Endothelial cell of umbilical vein (primary cell): ENCODE data around the gene THSD4. TPM values are rescaled to one million over a fixed set of nuclear protein-coding genes. Genes with fewer than 3 reads are reported as not detected.

Experiments
- BruUV-seq: library from RNA; stranded (reverse); fragments of 400-500 nt; replicated peaks from 2 replicates; lab custom pipeline; 2021; lab: Mats Ljungman, UMichigan
- CTCF ChIA-PET: fragments of 300-600, 350-600 bp; sonication (Branson Sonifier 250); formaldehyde crosslinking; loops from one replicate; lab custom pipeline; 2021; ENCODE audit warnings: antibody characterized with exemption, inconsistent platforms; lab: Charles Lee
- POLR2A ChIA-PET: fragments of 300-600, 350-600 bp; sonication (Branson Sonifier 250); formaldehyde crosslinking; loops from one replicate; lab custom pipeline; 2021; ENCODE audit warnings: antibody characterized with exemption, inconsistent platforms; lab: Charles Lee
- DNase-seq: peaks from one replicate; pipeline ENCODE4 v3.0.0-alpha.2; 2011; ENCODE audit warnings: low read depth, low spot score
- FAIRE-seq: peaks from 2 replicates; lab custom pipeline; 2011; peaks lifted over from hg19 to GRCh38; lab: Jason Lieb, UNC
- H2AFZ ChIP-seq: 2 replicates; pipeline ENCODE4 v1.6.0; 2012; ENCODE audit warnings: low read depth, low read length, control low read depth, inconsistent platforms
- H3K27ac ChIP-seq: 2 replicates; pipeline ENCODE4 v1.5.1; 2011; ENCODE audit warnings: low read depth, mild to moderate bottlenecking, control low read depth, low read length, moderate library complexity; ENCODE audit not compliant: insufficient read depth
- H3K27me3 ChIP-seq, 2 experiments: 2 replicates each; pipeline versions ENCODE4 v1.6.0 to v1.6.1; 2011; ENCODE audit warnings: low read length in 2 of 2, mixed read lengths in 1 of 2; ENCODE audit not compliant: control insufficient read depth in 2 of 2, insufficient read depth in 2 of 2
- H3K36me3 ChIP-seq, 2 experiments: 2 replicates in 1 of 2; 3 replicates in 1 of 2; pipeline ENCODE4 v1.5.1; 2011; ENCODE audit warnings: low read length in 2 of 2, mild to moderate bottlenecking in 1 of 2, moderate library complexity in 1 of 2; ENCODE audit not compliant: control insufficient read depth in 2 of 2, insufficient read depth in 2 of 2; ENCODE audit errors: extremely low read depth in 1 of 2
- H3K4me1 ChIP-seq: 3 replicates; pipeline ENCODE4 v1.5.1; 2011; ENCODE audit warnings: mild to moderate bottlenecking, low read length; ENCODE audit not compliant: control insufficient read depth, insufficient read depth; ENCODE audit errors: extremely low read depth
- H3K4me2 ChIP-seq: 2 replicates; pipeline ENCODE4 v1.6.1; 2011; ENCODE audit warnings: low read length, control low read depth, mixed read lengths; ENCODE audit not compliant: insufficient read depth
- H3K4me3 ChIP-seq, 3 experiments: fragments of 200-600 bp in 1 of 3; sonication (generic), shearing (Covaris generic) in 1 of 3; replicated peaks in 1 of 3; 2 replicates each; pipeline ENCODE4 v1.5.1; 2011 to 2016; ENCODE audit warnings: control low read depth in 3 of 3, low read length in 3 of 3, mild to moderate bottlenecking in 2 of 3, inconsistent platforms in 1 of 3, low read depth in 1 of 3, moderate library complexity in 1 of 3; ENCODE audit not compliant: insufficient read depth in 1 of 3
- H3K79me2 ChIP-seq: 2 replicates; pipeline ENCODE4 v1.6.0; 2012; ENCODE audit warnings: low read length, inconsistent platforms; ENCODE audit not compliant: control insufficient read depth, insufficient read depth
- H3K9ac ChIP-seq: replicated peaks from 2 replicates; pipeline ENCODE3; 2011; ENCODE audit warnings: low read length, control low read depth; ENCODE audit not compliant: insufficient read depth; ENCODE audit errors: extremely low read depth
- H3K9me1 ChIP-seq: replicated peaks from 3 replicates; pipeline ENCODE4 v1.6.0; 2011; ENCODE audit warnings: mild to moderate bottlenecking, low read length; ENCODE audit not compliant: control insufficient read depth, insufficient read depth; ENCODE audit errors: extremely low read depth
- H3K9me3 ChIP-seq: replicated peaks from 2 replicates; pipeline ENCODE4 v1.5.1; 2012; ENCODE audit warnings: low read length, inconsistent platforms; ENCODE audit not compliant: control insufficient read depth, insufficient read depth
- H4K20me1 ChIP-seq: replicated peaks from 2 replicates; pipeline ENCODE3; 2011; ENCODE audit warnings: mild to moderate bottlenecking, low read length; ENCODE audit not compliant: control insufficient read depth, insufficient read depth; ENCODE audit errors: extremely low read depth
- CTCF ChIP-seq, 2 donors: IDR thresholded peaks; 1 replicate in 1 of 2; 2 replicates in 1 of 2; pipeline ENCODE4 v1.5.1; 2011; ENCODE audit warnings: low read length in 2 of 2, mild to moderate bottlenecking in 2 of 2, moderate library complexity in 2 of 2, control low read depth in 1 of 2, inconsistent platforms in 1 of 2, low read depth in 1 of 2; ENCODE audit not compliant: insufficient read depth in 1 of 2; ENCODE audit errors: extremely low read depth in 1 of 2
- EZH2 ChIP-seq: IDR thresholded peaks from 2 replicates; pipeline ENCODE4 v1.6.1; 2012; ENCODE audit warnings: borderline replicate concordance, low read depth, mild to moderate bottlenecking, moderate library complexity, low read length, inconsistent platforms; ENCODE audit not compliant: severe bottlenecking
- FOS ChIP-seq: IDR thresholded peaks from 2 replicates; pipeline ENCODE4 v1.6.1; 2011; ENCODE audit warnings: mild to moderate bottlenecking, low read length, moderate library complexity, borderline replicate concordance; ENCODE audit not compliant: insufficient read depth
- GATA2 ChIP-seq: IDR thresholded peaks from 2 replicates; pipeline ENCODE4 v1.7.0; 2011; ENCODE audit warnings: low read depth, mild to moderate bottlenecking, moderate library complexity, mixed read lengths, low read length; ENCODE audit not compliant: insufficient read length, insufficient read depth
- JUN ChIP-seq: IDR thresholded peaks from 2 replicates; pipeline ENCODE4 v1.6.1; 2011; ENCODE audit warnings: borderline replicate concordance, low read depth; ENCODE audit not compliant: insufficient read length, insufficient read depth
- MAX ChIP-seq: IDR thresholded peaks from 2 replicates; pipeline ENCODE4 v1.6.1; 2011; ENCODE audit not compliant: insufficient read depth, insufficient read length
- MYC ChIP-seq: IDR thresholded peaks from one replicate; pipeline ENCODE4 v1.6.1; 2011; ENCODE audit warnings: mild to moderate bottlenecking, low read depth, low read length
- POLR2A ChIP-seq: IDR thresholded peaks from 2 replicates; pipeline ENCODE4 v1.6.1; 2012; ENCODE audit warnings: low read depth, mild to moderate bottlenecking, control low read depth, low read length
- POLR2AphosphoS5 ChIP-seq: IDR thresholded peaks from 2 replicates; pipeline ENCODE4 v1.6.1; 2012; ENCODE audit warnings: low read depth, mild to moderate bottlenecking, control low read depth, low read length, moderate library complexity; ENCODE audit not compliant: insufficient read depth
- dilution Hi-C: fragments of 300-500 bp; cut with MboI; formaldehyde crosslinking; loops from one replicate; pipeline ENCODE4 v1.15.0; 2019; ENCODE audit warnings: low sequenced_read_pairs; ENCODE audit not compliant: extremely low pct_ligation_motif_present
- intact Hi-C: fragments of 100-400 bp; cut with micrococcal nuclease; formaldehyde crosslinking; loops from one replicate; pipeline ENCODE4 v1.10.0; 2022
- polyA plus RNA-seq, 4 experiments: library from polyadenylated mRNA; depleted of rRNA in 3 of 4; stranded (reverse) in 3 of 4; unstranded in 1 of 4; fragments of >200 nt; gene quantifications; 2 replicates each; pipeline versions ENCODE4 v1.2.1 to v1.2.3, GENCODE V29; 2011 to 2012; ENCODE audit warnings: missing spikeins in 1 of 4
- total RNA-seq: library from RNA; stranded (reverse); gene quantifications from 2 replicates; pipeline ENCODE4 v1.2.3, GENCODE V29; 2021

THSD4 gene
- total and polyA plus RNA-seq, 2 donors (not counting 3 experiments of a cell fraction or from before 2014, with no cell fraction given) = 9.9 to 25.4 TPM

GRCh38 chr15:71773206-71773859, 658.1 kb downstream of the THSD4 start:
- no peak overlapping the region for H3K9ac ChIP-seq
- H3K4me2 ChIP-seq = no peak overlapping the region
- no peaks in the 10 kb centered on the region for H3K36me3 ChIP-seq
- CTCF ChIA-PET = interaction anchor here (0.6 to 1.5 kb wide), 6 partner anchors 11 to 199 kb away, joined by 3 to 7 read pairs (median 4); no protein-coding TSS in a partner anchor
- no peaks in the 10 kb centered on the region for H4K20me1 ChIP-seq
- H3K27ac ChIP-seq = no peak overlapping the region
- DNase-seq (no peak), FAIRE-seq (no peak)
- no peaks in the 10 kb centered on the region for H3K27me3 ChIP-seq
- H3K9me3 ChIP-seq = no peaks in the 10 kb centered on the region
- H3K79me2 ChIP-seq = no peaks in the 10 kb centered on the region
- no peaks in the 10 kb centered on the region for H3K4me1 ChIP-seq
- intact Hi-C loops = no loop called here
- dilution Hi-C loops = no loop called here
- H3K9me1 ChIP-seq = no peaks in the 10 kb centered on the region
- no peak overlapping the region for H3K4me3 ChIP-seq
- POLR2A ChIA-PET = no interaction called here
- no peak overlapping the region for H2AFZ ChIP-seq
- no peak for TF ChIP-seq POLR2A
- no peak for TF ChIP-seq POLR2AphosphoS5
- TF ChIP-seq GATA2 = no peak
- no peak for TF ChIP-seq MAX
- no peak for TF ChIP-seq EZH2
- BruUV-seq = no TSS peak

GRCh38 chr15:71775856-71776255, 660.6 kb downstream of the THSD4 start:
- Histone ChIP-seq H3K4me1 (peaks cover 12% of the 10 kb centered on the region), H3K9ac (no peak overlapping the region), H3K79me2 (no peaks in the 10 kb centered on the region), H3K4me2 (no peak overlapping the region), H3K9me1 (no peaks in the 10 kb centered on the region), H3K36me3 (no peaks in the 10 kb centered on the region), H3K27me3 (no peaks in the 10 kb centered on the region), H2AFZ (no peak overlapping the region), H3K9me3 (no peaks in the 10 kb centered on the region), H3K27ac (no peak overlapping the region), H3K4me3 (no peak overlapping the region), H4K20me1 (no peaks in the 10 kb centered on the region)
- DNase-seq = no peak
- TF ChIP-seq POLR2AphosphoS5 (no peak), EZH2 (no peak), JUN (no peak), MYC (no peak), MAX (no peak), POLR2A (no peak), FOS (no peak), CTCF (IDR thresholded peaks at IDR 0.05; ENCODE audit: extremely low read depth in 1 of 2, insufficient read depth in 1 of 2, low read depth in 1 of 2, low read length in 2 of 2) (no peak), GATA2 (no peak)
- ChIA-PET CTCF (interaction anchor here (1.6 kb wide), 1 partner anchor 23 kb away, joined by 13 read pairs; no protein-coding TSS in a partner anchor), POLR2A (no interaction called here)
- BruUV-seq = no TSS peak
- dilution Hi-C loops = no loop called here
- intact Hi-C loops = no loop called here
- no peak for FAIRE-seq
